NB4 (cell line): ENCODE data around the gene PRICKLE2.

ENCODE experiments used
- CTCF ChIP-seq: IDR thresholded peaks from one replicate; pipeline ENCODE4 v1.5.1; 2012; ENCODE audit warnings: low read depth, low read length
- MYC ChIP-seq: IDR thresholded peaks from 2 replicates; pipeline ENCODE4 v1.6.1; 2011; ENCODE audit warnings: low read depth, low read length
- POLR2A ChIP-seq: IDR thresholded peaks from 2 replicates; pipeline ENCODE4 v1.6.1; 2011; ENCODE audit warnings: mild to moderate bottlenecking; ENCODE audit not compliant: insufficient read length; ENCODE audit errors: extremely low read depth

GRCh38 chr3:64239841-64240240 is 14.6 kb upstream of the PRICKLE2 start:
- no peak for TF ChIP-seq MYC
- no peak for TF ChIP-seq CTCF
- TF ChIP-seq POLR2A: no peak
